Endothelial cell of umbilical vein (primary cell): ENCODE results near the gene PITPNM2. TPM values are rescaled to one million over a fixed set of nuclear protein-coding genes. Genes with fewer than 3 reads are reported as not detected.

Experiments
- BruUV-seq: library from RNA; stranded (reverse); fragments of 400-500 nt; replicated peaks from 2 replicates; lab custom pipeline; 2021; lab: Mats Ljungman, UMichigan
- CTCF ChIA-PET: fragments of 300-600, 350-600 bp; sonication (Branson Sonifier 250); formaldehyde crosslinking; loops from one replicate; lab custom pipeline; 2021; ENCODE audit warnings: antibody characterized with exemption, inconsistent platforms; lab: Charles Lee
- POLR2A ChIA-PET: fragments of 300-600, 350-600 bp; sonication (Branson Sonifier 250); formaldehyde crosslinking; loops from one replicate; lab custom pipeline; 2021; ENCODE audit warnings: antibody characterized with exemption, inconsistent platforms; lab: Charles Lee
- DNase-seq: peaks from one replicate; pipeline ENCODE4 v3.0.0-alpha.2; 2011; ENCODE audit warnings: low read depth, low spot score
- FAIRE-seq: peaks from 2 replicates; lab custom pipeline; 2011; peaks lifted over from hg19 to GRCh38; lab: Jason Lieb, UNC
- H2AFZ ChIP-seq: 2 replicates; pipeline ENCODE4 v1.6.0; 2012; ENCODE audit warnings: low read depth, low read length, control low read depth, inconsistent platforms
- H3K27ac ChIP-seq: 2 replicates; pipeline ENCODE4 v1.5.1; 2011; ENCODE audit warnings: low read depth, mild to moderate bottlenecking, control low read depth, low read length, moderate library complexity; ENCODE audit not compliant: insufficient read depth
- H3K27me3 ChIP-seq, 2 experiments: 2 replicates each; pipeline versions ENCODE4 v1.6.0 to v1.6.1; 2011; ENCODE audit warnings: low read length in 2 of 2, mixed read lengths in 1 of 2; ENCODE audit not compliant: control insufficient read depth in 2 of 2, insufficient read depth in 2 of 2
- H3K36me3 ChIP-seq, 2 experiments: 2 replicates in 1 of 2; 3 replicates in 1 of 2; pipeline ENCODE4 v1.5.1; 2011; ENCODE audit warnings: low read length in 2 of 2, mild to moderate bottlenecking in 1 of 2, moderate library complexity in 1 of 2; ENCODE audit not compliant: control insufficient read depth in 2 of 2, insufficient read depth in 2 of 2; ENCODE audit errors: extremely low read depth in 1 of 2
- H3K4me1 ChIP-seq: 3 replicates; pipeline ENCODE4 v1.5.1; 2011; ENCODE audit warnings: mild to moderate bottlenecking, low read length; ENCODE audit not compliant: control insufficient read depth, insufficient read depth; ENCODE audit errors: extremely low read depth
- H3K4me2 ChIP-seq: 2 replicates; pipeline ENCODE4 v1.6.1; 2011; ENCODE audit warnings: low read length, control low read depth, mixed read lengths; ENCODE audit not compliant: insufficient read depth
- H3K4me3 ChIP-seq, 3 experiments: fragments of 200-600 bp in 1 of 3; sonication (generic), shearing (Covaris generic) in 1 of 3; replicated peaks in 1 of 3; 2 replicates each; pipeline ENCODE4 v1.5.1; 2011 to 2016; ENCODE audit warnings: control low read depth in 3 of 3, low read length in 3 of 3, mild to moderate bottlenecking in 2 of 3, inconsistent platforms in 1 of 3, low read depth in 1 of 3, moderate library complexity in 1 of 3; ENCODE audit not compliant: insufficient read depth in 1 of 3
- H3K79me2 ChIP-seq: 2 replicates; pipeline ENCODE4 v1.6.0; 2012; ENCODE audit warnings: low read length, inconsistent platforms; ENCODE audit not compliant: control insufficient read depth, insufficient read depth
- H3K9ac ChIP-seq: replicated peaks from 2 replicates; pipeline ENCODE3; 2011; ENCODE audit warnings: low read length, control low read depth; ENCODE audit not compliant: insufficient read depth; ENCODE audit errors: extremely low read depth
- H3K9me1 ChIP-seq: replicated peaks from 3 replicates; pipeline ENCODE4 v1.6.0; 2011; ENCODE audit warnings: mild to moderate bottlenecking, low read length; ENCODE audit not compliant: control insufficient read depth, insufficient read depth; ENCODE audit errors: extremely low read depth
- H3K9me3 ChIP-seq: replicated peaks from 2 replicates; pipeline ENCODE4 v1.5.1; 2012; ENCODE audit warnings: low read length, inconsistent platforms; ENCODE audit not compliant: control insufficient read depth, insufficient read depth
- H4K20me1 ChIP-seq: replicated peaks from 2 replicates; pipeline ENCODE3; 2011; ENCODE audit warnings: mild to moderate bottlenecking, low read length; ENCODE audit not compliant: control insufficient read depth, insufficient read depth; ENCODE audit errors: extremely low read depth
- CTCF ChIP-seq, 2 donors: IDR thresholded peaks; 1 replicate in 1 of 2; 2 replicates in 1 of 2; pipeline ENCODE4 v1.5.1; 2011; ENCODE audit warnings: low read length in 2 of 2, mild to moderate bottlenecking in 2 of 2, moderate library complexity in 2 of 2, control low read depth in 1 of 2, inconsistent platforms in 1 of 2, low read depth in 1 of 2; ENCODE audit not compliant: insufficient read depth in 1 of 2; ENCODE audit errors: extremely low read depth in 1 of 2
- EZH2 ChIP-seq: IDR thresholded peaks from 2 replicates; pipeline ENCODE4 v1.6.1; 2012; ENCODE audit warnings: borderline replicate concordance, low read depth, mild to moderate bottlenecking, moderate library complexity, low read length, inconsistent platforms; ENCODE audit not compliant: severe bottlenecking
- FOS ChIP-seq: IDR thresholded peaks from 2 replicates; pipeline ENCODE4 v1.6.1; 2011; ENCODE audit warnings: mild to moderate bottlenecking, low read length, moderate library complexity, borderline replicate concordance; ENCODE audit not compliant: insufficient read depth
- GATA2 ChIP-seq: IDR thresholded peaks from 2 replicates; pipeline ENCODE4 v1.7.0; 2011; ENCODE audit warnings: low read depth, mild to moderate bottlenecking, moderate library complexity, mixed read lengths, low read length; ENCODE audit not compliant: insufficient read length, insufficient read depth
- JUN ChIP-seq: IDR thresholded peaks from 2 replicates; pipeline ENCODE4 v1.6.1; 2011; ENCODE audit warnings: borderline replicate concordance, low read depth; ENCODE audit not compliant: insufficient read length, insufficient read depth
- MAX ChIP-seq: IDR thresholded peaks from 2 replicates; pipeline ENCODE4 v1.6.1; 2011; ENCODE audit not compliant: insufficient read depth, insufficient read length
- MYC ChIP-seq: IDR thresholded peaks from one replicate; pipeline ENCODE4 v1.6.1; 2011; ENCODE audit warnings: mild to moderate bottlenecking, low read depth, low read length
- POLR2A ChIP-seq: IDR thresholded peaks from 2 replicates; pipeline ENCODE4 v1.6.1; 2012; ENCODE audit warnings: low read depth, mild to moderate bottlenecking, control low read depth, low read length
- POLR2AphosphoS5 ChIP-seq: IDR thresholded peaks from 2 replicates; pipeline ENCODE4 v1.6.1; 2012; ENCODE audit warnings: low read depth, mild to moderate bottlenecking, control low read depth, low read length, moderate library complexity; ENCODE audit not compliant: insufficient read depth
- dilution Hi-C: fragments of 300-500 bp; cut with MboI; formaldehyde crosslinking; loops from one replicate; pipeline ENCODE4 v1.15.0; 2019; ENCODE audit warnings: low sequenced_read_pairs; ENCODE audit not compliant: extremely low pct_ligation_motif_present
- intact Hi-C: fragments of 100-400 bp; cut with micrococcal nuclease; formaldehyde crosslinking; loops from one replicate; pipeline ENCODE4 v1.10.0; 2022
- polyA plus RNA-seq, 4 experiments: library from polyadenylated mRNA; depleted of rRNA in 3 of 4; stranded (reverse) in 3 of 4; unstranded in 1 of 4; fragments of >200 nt; gene quantifications; 2 replicates each; pipeline versions ENCODE4 v1.2.1 to v1.2.3, GENCODE V29; 2011 to 2012; ENCODE audit warnings: missing spikeins in 1 of 4
- total RNA-seq: library from RNA; stranded (reverse); gene quantifications from 2 replicates; pipeline ENCODE4 v1.2.3, GENCODE V29; 2021

Gene PITPNM2
- total and polyA plus RNA-seq, 2 donors (not counting 3 experiments of a cell fraction or from before 2014, with no cell fraction given): 4.2 to 15.9 TPM

GRCh38 chr12:123199936-123200335, 49.0 kb upstream of the PITPNM2 start:
- ChIA-PET CTCF (interaction anchor here (1.6 to 1.7 kb wide), 2 partner anchors 11 to 38 kb away, joined by 3 to 4 read pairs; no protein-coding TSS in a partner anchor), POLR2A (no interaction called here)

More at GRCh38 chr12:123199936-123200335, 49.0 kb upstream of the PITPNM2 start:
- peaks cover 3 to 7% of the 10 kb centered on the region in 2 experiments for H3K36me3 ChIP-seq
- FAIRE-seq: no peak
- intact Hi-C loops (no loop called here), dilution Hi-C loops (no loop called here)
- no peak overlapping the region for H3K4me2 ChIP-seq
- H3K79me2 ChIP-seq: no peaks in the 10 kb centered on the region
- TF ChIP-seq POLR2AphosphoS5: no peak
- TF ChIP-seq CTCF (IDR thresholded peaks at IDR 0.05; ENCODE audit: extremely low read depth in 1 of 2, insufficient read depth in 1 of 2, low read depth in 1 of 2, low read length in 2 of 2): no peak
- TF ChIP-seq GATA2: no peak
- TF ChIP-seq MYC: no peak
- no peak for TF ChIP-seq EZH2
- TF ChIP-seq JUN: no peak
- TF ChIP-seq MAX: no peak
- no peak for TF ChIP-seq FOS
- TF ChIP-seq POLR2A: no peak
- BruUV-seq: no TSS peak
- H3K9me1 ChIP-seq: no peaks in the 10 kb centered on the region
- DNase-seq: no peak
- H4K20me1 ChIP-seq: no peaks in the 10 kb centered on the region
- H3K27ac ChIP-seq: no peak overlapping the region
- H3K27me3 ChIP-seq: no peaks in the 10 kb centered on the region
- H3K9ac ChIP-seq: no peak overlapping the region
- no peaks in the 10 kb centered on the region for H3K4me1 ChIP-seq
- no peaks in the 10 kb centered on the region for H3K9me3 ChIP-seq
- no peak overlapping the region for H3K4me3 ChIP-seq
- H2AFZ ChIP-seq: no peak overlapping the region
